ENCODE results near the gene NAA20. TPM values are rescaled to one million over a fixed set of nuclear protein-coding genes. Genes with fewer than 3 reads are reported as not detected.

NAA20 gene
- total RNA-seq, result 68.0 and 90.1 TPM in 2 replicates

DNA sequence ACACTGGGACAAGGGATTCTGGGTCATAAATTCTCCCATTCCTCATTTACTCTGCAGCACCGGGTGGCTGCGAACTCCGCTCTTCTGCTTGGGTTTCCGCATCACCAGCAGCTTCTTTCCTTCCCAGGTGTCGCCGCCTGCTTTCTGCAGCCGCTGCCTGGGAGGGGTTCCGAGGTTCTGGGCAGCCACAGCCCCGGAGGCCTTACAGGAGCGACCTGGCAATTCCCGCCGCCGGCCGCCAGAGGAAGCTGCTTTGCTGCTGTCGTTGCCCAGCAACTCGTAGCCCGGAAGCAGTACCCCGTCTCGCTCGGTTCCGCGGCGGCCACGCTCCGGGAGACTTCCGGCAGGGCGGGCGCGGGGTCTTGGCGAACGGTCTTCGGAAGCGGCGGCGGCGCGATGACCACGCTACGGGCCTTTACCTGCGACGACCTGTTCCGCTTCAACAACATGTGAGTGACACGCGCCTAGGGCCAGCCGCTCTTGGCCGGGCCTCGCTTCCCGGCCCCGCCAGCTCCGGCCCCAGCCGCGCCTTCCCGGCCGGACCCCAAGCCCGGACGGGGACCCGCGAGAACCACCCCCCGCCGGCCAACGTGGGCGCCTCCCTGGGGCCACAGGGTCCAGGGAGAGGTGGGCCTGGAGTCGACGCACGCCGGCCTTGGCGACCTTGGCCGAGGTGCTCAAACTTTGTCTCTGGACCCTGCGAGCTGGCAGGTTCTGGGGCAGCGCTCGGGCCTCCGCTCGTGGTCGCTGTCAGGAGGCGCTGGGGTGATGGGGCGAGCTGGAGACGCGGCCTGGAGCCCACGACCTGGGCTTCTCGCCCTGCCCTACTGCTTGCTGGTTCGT is at the start of gene NAA20:
NAA20 (plus strand) TSS at position 362 of the 843 bp plus-strand sequence; CDS start at position 397, 35 bp downstream.

DNA sequence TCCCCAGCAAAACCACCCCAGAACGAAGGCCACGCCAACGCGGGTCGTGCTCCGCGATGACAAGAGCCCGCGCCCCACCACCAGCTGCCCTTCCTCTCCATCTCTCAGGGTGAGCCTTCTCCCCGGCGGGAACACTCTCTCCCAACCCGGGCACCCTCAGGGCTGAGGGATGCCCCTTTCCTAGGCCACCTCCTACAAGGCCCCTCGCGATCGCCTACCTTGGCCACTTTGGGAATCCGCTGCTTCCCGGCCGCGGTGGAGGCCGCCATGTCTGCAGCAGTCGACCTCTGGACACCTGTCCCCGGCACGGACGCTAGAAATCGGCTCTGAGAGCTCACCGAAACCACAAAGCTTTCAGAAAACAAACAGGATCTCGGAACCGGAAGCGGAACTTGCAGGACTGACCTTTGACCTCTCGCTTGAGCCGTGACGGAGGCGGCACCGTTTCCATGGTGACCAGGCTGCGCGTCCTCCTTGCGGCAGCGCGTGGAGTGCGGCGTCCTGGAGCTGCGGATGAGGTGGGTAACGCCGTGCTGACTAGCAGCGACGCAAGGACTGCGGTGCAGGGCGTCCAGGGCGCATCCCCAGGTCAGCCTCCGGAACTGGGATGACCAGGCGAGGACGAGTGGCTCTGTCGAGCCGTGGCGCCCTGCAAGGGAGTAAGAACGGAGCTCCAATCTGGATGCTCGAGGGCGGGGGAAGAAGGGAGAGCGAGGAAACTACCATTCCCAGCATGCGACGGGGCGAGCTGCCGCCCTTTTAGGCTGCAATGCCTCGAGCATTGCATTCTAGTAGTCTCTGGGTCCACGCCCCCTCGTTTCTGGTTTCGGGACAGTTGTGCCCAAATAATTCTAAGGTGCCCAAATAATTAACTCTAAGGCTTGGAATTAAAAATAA is 35.2 kb downstream of the NAA20 start, which contains the start of the genes CFAP61 and CRNKL1:
CFAP61 (plus strand) TSS at position 459 of the 897 bp plus-strand sequence. CDS start 4,122 bp downstream, outside the sequence.
CRNKL1 (minus strand) TSS at position 393 of the 897 bp plus-strand sequence; CDS start at position 269, 124 bp downstream.

Other genes with a start within 250 kb of the NAA20 start
- gene CRNKL1, start 35.1 kb downstream of the NAA20 start, total RNA-seq, result 13.3 and 15.7 TPM in 2 replicates
- 0.05 TPM in 1 of 2 replicates, not detected in the other for gene CFAP61, start 35.2 kb downstream of the NAA20 start, total RNA-seq